HEK293 (cell line): ENCODE measurements around the gene NKG7.
"Not testable (repeated sequence)": the region's sequence is repeated elsewhere in the genome, so short reads cannot be mapped to it uniquely, and the experiment has no call there.

Experiments used
- CTCF ChIA-PET: fragments of 350-600 bp; formaldehyde crosslinking; extraction: SDS; loops from one replicate; lab custom pipeline; 2021; ENCODE audit warnings: antibody characterized with exemption; lab: Yijun Ruan, JAX
- POLR2A ChIA-PET: fragments of 300-600 bp; formaldehyde crosslinking; extraction: SDS; loops from one replicate; lab custom pipeline; 2020; ENCODE audit warnings: antibody characterized with exemption, inconsistent platforms; lab: Yijun Ruan, JAX
- H3K27ac ChIP-seq: fragments of 200-500 bp; sonication (Bioruptor generic); 2 replicates; pipeline ENCODE4 v1.5.1; 2014; ENCODE audit warnings: low read depth, low read length, control low read depth, inconsistent platforms; ENCODE audit errors: extremely low read depth
- H3K36me3 ChIP-seq, 2 experiments: fragments of 200-500 bp in 1 of 2; sonication (Bioruptor generic) in 1 of 2; 1 replicate in 1 of 2; 2 replicates in 1 of 2; pipeline ENCODE4 v1.5.1; 2014 to 2017; ENCODE audit warnings: inconsistent platforms in 2 of 2, low read length in 2 of 2; ENCODE audit not compliant: control insufficient read depth in 2 of 2, insufficient read depth in 1 of 2
- H3K4me1 ChIP-seq: fragments of 200-500 bp; sonication (Bioruptor generic); 2 replicates; pipeline ENCODE4 v1.5.1; 2014; ENCODE audit warnings: mild to moderate bottlenecking, low read length, inconsistent platforms; ENCODE audit not compliant: control insufficient read depth, insufficient read depth
- H3K4me3 ChIP-seq: 2 replicates; pipeline ENCODE4 v1.5.1; 2011; ENCODE audit warnings: low read depth, mild to moderate bottlenecking, control low read depth, low read length, moderate library complexity
- H3K9me3 ChIP-seq: fragments of 200-500 bp; sonication (Bioruptor generic); 2 replicates; pipeline ENCODE4 v1.5.1; 2014; ENCODE audit warnings: low read depth, low read length, inconsistent platforms; ENCODE audit not compliant: control insufficient read depth, insufficient read depth
- KLF16 ChIP-seq: fragments of 450-650 bp; formaldehyde crosslinking; IDR thresholded peaks from 2 replicates; pipeline ENCODE4 v1.5.1; 2017; ENCODE audit warnings: missing biosample characterization, missing genetic modification characterization
- KLF9 ChIP-seq: fragments of 450-650 bp; formaldehyde crosslinking; IDR thresholded peaks from 2 replicates; pipeline ENCODE4 v1.5.1; 2016; ENCODE audit warnings: missing biosample characterization, missing genetic modification characterization, low read depth
- MZF1 ChIP-seq: fragments of 450-650 bp; formaldehyde crosslinking; IDR thresholded peaks from 2 replicates; pipeline ENCODE4 v1.5.1; 2017; ENCODE audit warnings: missing biosample characterization, missing genetic modification characterization, borderline replicate concordance
- ZIC2 ChIP-seq: fragments of 450-650 bp; formaldehyde crosslinking; IDR thresholded peaks from 2 replicates; pipeline ENCODE4 v1.5.1; 2016; ENCODE audit warnings: missing biosample characterization, missing genetic modification characterization
- ZNF112 ChIP-seq: fragments of 450-650 bp; formaldehyde crosslinking; IDR thresholded peaks from 2 replicates; pipeline ENCODE4 v1.5.0; 2017; ENCODE audit warnings: missing biosample characterization, missing genetic modification characterization
- ZNF19 ChIP-seq: fragments of 450-650 bp; formaldehyde crosslinking; IDR thresholded peaks from 2 replicates; pipeline ENCODE4; 2016; ENCODE audit warnings: missing biosample characterization, missing genetic modification characterization, low read depth
- ZNF48 ChIP-seq: fragments of 450-650 bp; formaldehyde crosslinking; IDR thresholded peaks from 2 replicates; pipeline ENCODE4 v1.5.1; 2016; ENCODE audit warnings: missing biosample characterization, missing genetic modification characterization
- ZNF521 ChIP-seq: fragments of 450-650 bp; formaldehyde crosslinking; IDR thresholded peaks from 2 replicates; pipeline ENCODE4 v1.5.1; 2017; ENCODE audit warnings: missing biosample characterization, mild to moderate bottlenecking, missing genetic modification characterization
- ZNF544 ChIP-seq: fragments of 450-650 bp; formaldehyde crosslinking; IDR thresholded peaks from 2 replicates; pipeline ENCODE4 v1.5.0; 2017; ENCODE audit warnings: missing biosample characterization, missing genetic modification characterization
- TF ChIP-seq, protein P1 (sequence below): fragments of 450-650 bp; formaldehyde crosslinking; IDR thresholded peaks from 2 replicates; pipeline ENCODE4 v1.5.1; 2016; ENCODE audit warnings: missing biosample characterization, missing genetic modification characterization
- TF ChIP-seq, protein P2 (sequence below): fragments of 450-650 bp; formaldehyde crosslinking; IDR thresholded peaks from 2 replicates; pipeline ENCODE4 v1.5.1; 2016; ENCODE audit warnings: missing biosample characterization, missing genetic modification characterization
- TF ChIP-seq, protein P3 (sequence below): fragments of 450-650 bp; formaldehyde crosslinking; conservative IDR thresholded peaks from 2 replicates; pipeline ENCODE4 v1.5.1; 2016; ENCODE audit warnings: low read depth, missing biosample characterization, missing genetic modification characterization
- TF ChIP-seq, protein P4 (sequence below): fragments of 450-650 bp; formaldehyde crosslinking; IDR thresholded peaks from 2 replicates; pipeline ENCODE4 v1.5.1; 2016; ENCODE audit warnings: missing biosample characterization, missing genetic modification characterization, borderline replicate concordance
- TF ChIP-seq, protein P5 (sequence below): fragments of 450-650 bp; formaldehyde crosslinking; IDR thresholded peaks from 2 replicates; pipeline ENCODE4 v1.5.1; 2016; ENCODE audit warnings: missing biosample characterization, missing genetic modification characterization
- TF ChIP-seq, protein P6 (sequence below): fragments of 450-650 bp; formaldehyde crosslinking; optimal IDR thresholded peaks from 2 replicates; pipeline ENCODE3; 2016; ENCODE audit warnings: missing biosample characterization, mild to moderate bottlenecking, missing genetic modification characterization

The NKG7 gene

DNA sequence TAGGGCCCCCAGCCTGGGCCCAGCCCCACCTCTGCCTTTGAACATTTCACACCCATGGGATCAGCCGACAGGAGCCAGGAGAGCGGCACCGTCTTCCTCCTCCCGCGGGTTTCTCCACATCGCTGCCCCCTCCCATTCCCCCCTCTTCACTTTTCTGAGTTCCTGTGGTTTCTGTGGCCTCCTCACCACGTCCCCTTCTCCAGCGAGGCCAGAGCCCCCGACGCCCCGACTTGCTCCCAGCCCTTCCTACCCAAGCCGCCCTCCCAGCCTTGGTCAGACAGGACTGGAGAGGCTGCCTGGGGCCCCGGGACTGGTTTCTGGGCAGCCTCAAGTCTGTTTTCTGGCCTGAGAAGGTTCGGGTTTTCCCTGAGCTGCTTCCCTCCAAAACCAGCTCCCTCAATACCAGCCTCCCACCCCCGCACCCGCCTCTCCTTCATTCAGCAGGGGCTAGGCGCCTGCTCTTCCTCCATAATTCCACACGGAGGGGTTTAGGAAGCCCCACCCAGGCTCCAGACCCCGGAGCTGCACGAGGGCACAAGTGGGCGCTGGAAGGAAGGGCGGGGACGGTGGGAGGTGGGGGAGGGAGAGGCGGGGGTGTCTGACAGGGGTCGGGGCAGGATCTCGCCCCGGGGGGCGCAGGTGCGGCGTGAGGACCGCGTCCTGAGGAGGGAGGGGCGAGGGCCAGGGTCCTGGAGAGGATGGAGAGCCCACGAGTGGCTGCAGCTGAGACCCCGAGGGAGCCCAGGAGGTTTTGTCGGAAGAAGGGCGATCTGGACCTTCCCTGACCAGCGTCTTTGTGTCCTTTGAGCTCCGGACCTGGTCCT is 49.0 kb upstream of the NKG7 start (continued):
- TF ChIP-seq, protein P1, sequence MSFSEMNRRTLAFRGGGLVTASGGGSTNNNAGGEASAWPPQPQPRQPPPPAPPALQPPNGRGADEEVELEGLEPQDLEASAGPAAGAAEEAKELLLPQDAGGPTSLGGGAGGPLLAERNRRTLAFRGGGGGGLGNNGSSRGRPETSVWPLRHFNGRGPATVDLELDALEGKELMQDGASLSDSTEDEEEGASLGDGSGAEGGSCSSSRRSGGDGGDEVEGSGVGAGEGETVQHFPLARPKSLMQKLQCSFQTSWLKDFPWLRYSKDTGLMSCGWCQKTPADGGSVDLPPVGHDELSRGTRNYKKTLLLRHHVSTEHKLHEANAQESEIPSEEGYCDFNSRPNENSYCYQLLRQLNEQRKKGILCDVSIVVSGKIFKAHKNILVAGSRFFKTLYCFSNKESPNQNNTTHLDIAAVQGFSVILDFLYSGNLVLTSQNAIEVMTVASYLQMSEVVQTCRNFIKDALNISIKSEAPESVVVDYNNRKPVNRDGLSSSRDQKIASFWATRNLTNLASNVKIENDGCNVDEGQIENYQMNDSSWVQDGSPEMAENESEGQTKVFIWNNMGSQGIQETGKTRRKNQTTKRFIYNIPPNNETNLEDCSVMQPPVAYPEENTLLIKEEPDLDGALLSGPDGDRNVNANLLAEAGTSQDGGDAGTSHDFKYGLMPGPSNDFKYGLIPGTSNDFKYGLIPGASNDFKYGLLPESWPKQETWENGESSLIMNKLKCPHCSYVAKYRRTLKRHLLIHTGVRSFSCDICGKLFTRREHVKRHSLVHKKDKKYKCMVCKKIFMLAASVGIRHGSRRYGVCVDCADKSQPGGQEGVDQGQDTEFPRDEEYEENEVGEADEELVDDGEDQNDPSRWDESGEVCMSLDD: no peak
- TF ChIP-seq, protein P2, sequence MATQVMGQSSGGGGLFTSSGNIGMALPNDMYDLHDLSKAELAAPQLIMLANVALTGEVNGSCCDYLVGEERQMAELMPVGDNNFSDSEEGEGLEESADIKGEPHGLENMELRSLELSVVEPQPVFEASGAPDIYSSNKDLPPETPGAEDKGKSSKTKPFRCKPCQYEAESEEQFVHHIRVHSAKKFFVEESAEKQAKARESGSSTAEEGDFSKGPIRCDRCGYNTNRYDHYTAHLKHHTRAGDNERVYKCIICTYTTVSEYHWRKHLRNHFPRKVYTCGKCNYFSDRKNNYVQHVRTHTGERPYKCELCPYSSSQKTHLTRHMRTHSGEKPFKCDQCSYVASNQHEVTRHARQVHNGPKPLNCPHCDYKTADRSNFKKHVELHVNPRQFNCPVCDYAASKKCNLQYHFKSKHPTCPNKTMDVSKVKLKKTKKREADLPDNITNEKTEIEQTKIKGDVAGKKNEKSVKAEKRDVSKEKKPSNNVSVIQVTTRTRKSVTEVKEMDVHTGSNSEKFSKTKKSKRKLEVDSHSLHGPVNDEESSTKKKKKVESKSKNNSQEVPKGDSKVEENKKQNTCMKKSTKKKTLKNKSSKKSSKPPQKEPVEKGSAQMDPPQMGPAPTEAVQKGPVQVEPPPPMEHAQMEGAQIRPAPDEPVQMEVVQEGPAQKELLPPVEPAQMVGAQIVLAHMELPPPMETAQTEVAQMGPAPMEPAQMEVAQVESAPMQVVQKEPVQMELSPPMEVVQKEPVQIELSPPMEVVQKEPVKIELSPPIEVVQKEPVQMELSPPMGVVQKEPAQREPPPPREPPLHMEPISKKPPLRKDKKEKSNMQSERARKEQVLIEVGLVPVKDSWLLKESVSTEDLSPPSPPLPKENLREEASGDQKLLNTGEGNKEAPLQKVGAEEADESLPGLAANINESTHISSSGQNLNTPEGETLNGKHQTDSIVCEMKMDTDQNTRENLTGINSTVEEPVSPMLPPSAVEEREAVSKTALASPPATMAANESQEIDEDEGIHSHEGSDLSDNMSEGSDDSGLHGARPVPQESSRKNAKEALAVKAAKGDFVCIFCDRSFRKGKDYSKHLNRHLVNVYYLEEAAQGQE (tag by site-specific recombination): no peak
- TF ChIP-seq ZNF48 (tag by site-specific recombination) (no peak), ZNF544 (tag by site-specific recombination) (no peak)

DNA sequence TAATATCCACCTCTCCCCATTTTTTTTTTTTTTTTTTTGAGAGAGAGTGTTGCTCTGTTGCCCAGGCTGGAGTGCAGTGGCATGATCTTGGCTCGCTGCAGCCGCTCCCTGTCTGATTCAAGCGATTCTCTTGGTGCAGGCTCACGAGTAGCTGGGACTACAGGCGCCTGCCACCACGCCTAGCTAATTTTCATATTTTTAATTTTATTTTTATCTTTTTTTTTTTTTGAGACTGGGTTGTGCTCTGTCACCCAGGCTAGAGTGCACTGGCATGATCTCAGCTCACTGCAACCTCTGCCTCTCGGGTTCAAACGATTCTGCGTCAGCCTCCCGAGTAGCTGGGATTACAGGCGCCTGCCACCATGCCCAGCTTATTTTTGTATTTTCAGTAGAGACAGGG is 48.1 kb upstream of the NKG7 start:
- CTCF ChIA-PET: interaction anchor here (0.5 to 2.6 kb wide), 12 partner anchors 12 to 241 kb away, joined by 3 to 12 read pairs (median 6); no protein-coding TSS in a partner anchor
- H3K4me1 ChIP-seq, H3K4me3 ChIP-seq, H3K9me3 ChIP-seq, H3K36me3 ChIP-seq, H3K27ac ChIP-seq, POLR2A ChIA-PET: not testable (repeated sequence)
- 0 out of 2 replicates have a peak, but pooled peaks have one; percentile 2 for TF ChIP-seq MZF1 (tag by site-specific recombination)

DNA sequence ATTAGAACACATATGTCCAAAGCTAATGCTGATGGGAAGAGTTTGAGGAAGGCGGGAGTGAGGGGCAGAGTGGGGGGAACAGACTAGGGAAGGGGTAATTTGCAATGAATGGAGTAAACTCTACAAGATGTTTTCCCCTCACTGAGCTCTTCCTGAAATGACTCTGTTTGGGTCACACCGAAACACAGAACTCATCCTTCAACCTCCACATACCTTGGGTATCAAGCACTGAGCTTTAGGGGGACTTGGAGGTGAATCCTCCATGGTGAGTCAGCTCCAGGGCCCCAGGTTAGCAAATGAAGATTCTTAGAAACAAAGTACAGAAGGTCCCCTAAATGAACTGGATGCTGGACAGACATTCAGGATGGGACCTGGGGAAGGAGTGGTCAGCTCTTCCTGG is 46.3 kb upstream of the NKG7 start:
- POLR2A ChIA-PET: no interaction called here
- TF ChIP-seq, protein P3, sequence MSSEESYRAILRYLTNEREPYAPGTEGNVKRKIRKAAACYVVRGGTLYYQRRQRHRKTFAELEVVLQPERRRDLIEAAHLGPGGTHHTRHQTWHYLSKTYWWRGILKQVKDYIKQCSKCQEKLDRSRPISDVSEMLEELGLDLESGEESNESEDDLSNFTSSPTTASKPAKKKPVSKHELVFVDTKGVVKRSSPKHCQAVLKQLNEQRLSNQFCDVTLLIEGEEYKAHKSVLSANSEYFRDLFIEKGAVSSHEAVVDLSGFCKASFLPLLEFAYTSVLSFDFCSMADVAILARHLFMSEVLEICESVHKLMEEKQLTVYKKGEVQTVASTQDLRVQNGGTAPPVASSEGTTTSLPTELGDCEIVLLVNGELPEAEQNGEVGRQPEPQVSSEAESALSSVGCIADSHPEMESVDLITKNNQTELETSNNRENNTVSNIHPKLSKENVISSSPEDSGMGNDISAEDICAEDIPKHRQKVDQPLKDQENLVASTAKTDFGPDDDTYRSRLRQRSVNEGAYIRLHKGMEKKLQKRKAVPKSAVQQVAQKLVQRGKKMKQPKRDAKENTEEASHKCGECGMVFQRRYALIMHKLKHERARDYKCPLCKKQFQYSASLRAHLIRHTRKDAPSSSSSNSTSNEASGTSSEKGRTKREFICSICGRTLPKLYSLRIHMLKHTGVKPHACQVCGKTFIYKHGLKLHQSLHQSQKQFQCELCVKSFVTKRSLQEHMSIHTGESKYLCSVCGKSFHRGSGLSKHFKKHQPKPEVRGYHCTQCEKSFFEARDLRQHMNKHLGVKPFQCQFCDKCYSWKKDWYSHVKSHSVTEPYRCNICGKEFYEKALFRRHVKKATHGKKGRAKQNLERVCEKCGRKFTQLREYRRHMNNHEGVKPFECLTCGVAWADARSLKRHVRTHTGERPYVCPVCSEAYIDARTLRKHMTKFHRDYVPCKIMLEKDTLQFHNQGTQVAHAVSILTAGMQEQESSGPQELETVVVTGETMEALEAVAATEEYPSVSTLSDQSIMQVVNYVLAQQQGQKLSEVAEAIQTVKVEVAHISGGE (tag by site-specific recombination): no peak
- TF ChIP-seq, protein P4, sequence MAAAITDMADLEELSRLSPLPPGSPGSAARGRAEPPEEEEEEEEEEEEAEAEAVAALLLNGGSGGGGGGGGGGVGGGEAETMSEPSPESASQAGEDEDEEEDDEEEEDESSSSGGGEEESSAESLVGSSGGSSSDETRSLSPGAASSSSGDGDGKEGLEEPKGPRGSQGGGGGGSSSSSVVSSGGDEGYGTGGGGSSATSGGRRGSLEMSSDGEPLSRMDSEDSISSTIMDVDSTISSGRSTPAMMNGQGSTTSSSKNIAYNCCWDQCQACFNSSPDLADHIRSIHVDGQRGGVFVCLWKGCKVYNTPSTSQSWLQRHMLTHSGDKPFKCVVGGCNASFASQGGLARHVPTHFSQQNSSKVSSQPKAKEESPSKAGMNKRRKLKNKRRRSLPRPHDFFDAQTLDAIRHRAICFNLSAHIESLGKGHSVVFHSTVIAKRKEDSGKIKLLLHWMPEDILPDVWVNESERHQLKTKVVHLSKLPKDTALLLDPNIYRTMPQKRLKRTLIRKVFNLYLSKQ (tag by site-specific recombination): no peak
- TF ChIP-seq KLF9 (no peak), ZNF19 (tag by site-specific recombination) (no peak), ZNF521 (tag by site-specific recombination) (no peak), KLF16 (tag by site-specific recombination) (no peak), ZNF112 (no peak), ZIC2 (tag by site-specific recombination) (no peak)
- TF ChIP-seq, protein P5, sequence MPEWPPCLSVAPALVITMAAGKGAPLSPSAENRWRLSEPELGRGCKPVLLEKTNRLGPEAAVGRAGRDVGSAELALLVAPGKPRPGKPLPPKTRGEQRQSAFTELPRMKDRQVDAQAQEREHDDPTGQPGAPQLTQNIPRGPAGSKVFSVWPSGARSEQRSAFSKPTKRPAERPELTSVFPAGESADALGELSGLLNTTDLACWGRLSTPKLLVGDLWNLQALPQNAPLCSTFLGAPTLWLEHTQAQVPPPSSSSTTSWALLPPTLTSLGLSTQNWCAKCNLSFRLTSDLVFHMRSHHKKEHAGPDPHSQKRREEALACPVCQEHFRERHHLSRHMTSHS (tag by site-specific recombination): no peak
- TF ChIP-seq, protein P6, sequence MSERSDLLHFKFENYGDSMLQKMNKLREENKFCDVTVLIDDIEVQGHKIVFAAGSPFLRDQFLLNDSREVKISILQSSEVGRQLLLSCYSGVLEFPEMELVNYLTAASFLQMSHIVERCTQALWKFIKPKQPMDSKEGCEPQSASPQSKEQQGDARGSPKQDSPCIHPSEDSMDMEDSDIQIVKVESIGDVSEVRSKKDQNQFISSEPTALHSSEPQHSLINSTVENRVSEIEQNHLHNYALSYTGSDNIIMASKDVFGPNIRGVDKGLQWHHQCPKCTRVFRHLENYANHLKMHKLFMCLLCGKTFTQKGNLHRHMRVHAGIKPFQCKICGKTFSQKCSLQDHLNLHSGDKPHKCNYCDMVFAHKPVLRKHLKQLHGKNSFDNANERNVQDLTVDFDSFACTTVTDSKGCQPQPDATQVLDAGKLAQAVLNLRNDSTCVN (tag by site-specific recombination): no peak

More for the DNA sequence above, 46.3 kb upstream of the NKG7 start:
- no peaks in the 10 kb centered on the region for H3K4me1 ChIP-seq
- H3K4me3 ChIP-seq: no peak overlapping the region
- no peak overlapping the region for H3K27ac ChIP-seq
- H3K36me3 ChIP-seq: no peaks in the 10 kb centered on the region
- CTCF ChIA-PET: interaction anchor here (0.6 to 2.1 kb wide), 7 partner anchors 11 to 233 kb away, joined by 3 to 9 read pairs (median 5); no protein-coding TSS in a partner anchor
- H3K9me3 ChIP-seq: no peaks in the 10 kb centered on the region
